Loucy (cell line): ENCODE results near the gene TSFM.

ENCODE experiments used
- CTCF ChIP-seq: fragments of 200-600 bp; sonication (generic); conservative IDR thresholded peaks from 2 replicates; pipeline ENCODE4 v1.5.1; 2014; ENCODE audit warnings: mild to moderate bottlenecking, antibody characterized with exemption, low read length
- EZH2phosphoT487 ChIP-seq: fragments of 200-600 bp; IDR thresholded peaks from 2 replicates; pipeline ENCODE4 v1.6.1; 2018; ENCODE audit warnings: antibody characterized with exemption, mild to moderate bottlenecking, moderate library complexity, borderline replicate concordance

GRCh38 chr12:57741413-57741789, 41.2 kb upstream of the TSFM start:
- TF ChIP-seq CTCF (no peak), EZH2phosphoT487 (no peak)
